ENCODE data around the gene TLE3. TPM values are rescaled to one million over a fixed set of nuclear protein-coding genes. Genes with fewer than 3 reads are reported as not detected.

TLE3 gene
- total RNA-seq, 4 donors from 2014 or later, result 4.6 to 35.3 (median 13.3) TPM

- in situ Hi-C loops (cut with MboI; ENCODE audit: low sequenced_read_pairs in 4 of 4), result no loop called here
- no peak overlapping the region for H3K27ac ChIP-seq
- H3K4me3 ChIP-seq, result no peak overlapping the region
- TF ChIP-seq POLR2A (IDR thresholded peaks at IDR 0.05) (no peak), CTCF (IDR thresholded peaks at IDR 0.05 in 4 of 5, conservative IDR thresholded peaks at IDR 0.05 in 1 of 5) (no peak)
- H3K36me3 ChIP-seq, result peaks cover 0 to 27% of the 10 kb centered on the region in 2 donors
- H3K9me3 ChIP-seq, result no peaks in the 10 kb centered on the region
- intact Hi-C loops (cut with DNase I; ENCODE audit: low total_unique reads), result no loop called here
- no peaks in the 10 kb centered on the region for H3K27me3 ChIP-seq
- DNase-seq (no peak), ATAC-seq (no peak)
- H3K4me1 ChIP-seq, result peaks cover 0 to 9% of the 10 kb centered on the region in 2 donors
Measured at GRCh38 chr15:70049701-70050301, 47.9 kb downstream of the TLE3 start.

- peaks cover 0 to 18% of the 10 kb centered on the region in 2 donors for H3K36me3 ChIP-seq
- no peak overlapping the region for H3K4me3 ChIP-seq
- no peaks in the 10 kb centered on the region for H3K27me3 ChIP-seq
- in situ Hi-C loops (cut with MboI; ENCODE audit: low sequenced_read_pairs in 4 of 4) (no loop called here), intact Hi-C loops (cut with DNase I; ENCODE audit: low total_unique reads) (no loop called here)
- no peaks in the 10 kb centered on the region for H3K9me3 ChIP-seq
- DNase-seq (no peak), ATAC-seq (no peak)
- no peak overlapping the region for H3K27ac ChIP-seq
- TF ChIP-seq CTCF (IDR thresholded peaks at IDR 0.05 in 4 of 5, conservative IDR thresholded peaks at IDR 0.05 in 1 of 5), result no peak
- TF ChIP-seq POLR2A (IDR thresholded peaks at IDR 0.05), result no peak
- peaks cover 0 to 9% of the 10 kb centered on the region in 2 donors for H3K4me1 ChIP-seq
Measured at GRCh38 chr15:70048578-70049514, 48.9 kb downstream of the TLE3 start.

- no peak for ATAC-seq
Measured at GRCh38 chr15:70048198-70048565, 49.5 kb downstream of the TLE3 start.

GRCh38 chr15:70047386-70048197 is 50.1 kb downstream of the TLE3 start:
- H3K4me1 ChIP-seq, result peaks cover 0 to 9% of the 10 kb centered on the region in 2 donors
- H3K27me3 ChIP-seq, result no peaks in the 10 kb centered on the region
- intact Hi-C loops (cut with DNase I; ENCODE audit: low total_unique reads), result no loop called here
- no peak overlapping the region for H3K4me3 ChIP-seq
- DNase-seq (no peak), ATAC-seq (no peak)
- H3K36me3 ChIP-seq, result peaks cover 0 to 16% of the 10 kb centered on the region in 2 donors
- no peaks in the 10 kb centered on the region for H3K9me3 ChIP-seq
- no peak overlapping the region for H3K27ac ChIP-seq
- in situ Hi-C loops (cut with MboI; ENCODE audit: low sequenced_read_pairs in 4 of 4), result no loop called here
- TF ChIP-seq POLR2A (IDR thresholded peaks at IDR 0.05) (no peak), CTCF (IDR thresholded peaks at IDR 0.05 in 4 of 5, conservative IDR thresholded peaks at IDR 0.05 in 1 of 5) (no peak)

More at GRCh38 chr15:70048198-70048565, 49.5 kb downstream of the TLE3 start:
- Histone ChIP-seq H3K4me3 (no peak overlapping the region), H3K27ac (no peak overlapping the region), H3K27me3 (no peaks in the 10 kb centered on the region), H3K4me1 (peaks cover 0 to 9% of the 10 kb centered on the region in 2 donors), H3K9me3 (no peaks in the 10 kb centered on the region), H3K36me3 (peaks cover 0 to 16% of the 10 kb centered on the region in 2 donors)
- intact Hi-C loops (cut with DNase I; ENCODE audit: low total_unique reads), result no loop called here
- DNase-seq, result no peak
- in situ Hi-C loops (cut with MboI; ENCODE audit: low sequenced_read_pairs in 4 of 4), result no loop called here
- TF ChIP-seq POLR2A (IDR thresholded peaks at IDR 0.05), result no peak

Data from gastrocnemius medialis (tissue), 4 donors.